HepG2 (cell line): ENCODE results near the gene CLP1. TPM values are rescaled to one million over a fixed set of nuclear protein-coding genes. Genes with fewer than 3 reads are reported as not detected.

ENCODE experiments used
- CBX5 ChIP-seq: sonication (generic); formaldehyde crosslinking; IDR thresholded peaks from 2 replicates; pipeline ENCODE4 v1.4.0; 2020; ENCODE audit warnings: missing genetic modification reagents, borderline replicate concordance
- CEBPZ ChIP-seq: IDR thresholded peaks from 2 replicates; pipeline ENCODE4 v1.6.1; 2012; ENCODE audit warnings: low read length, improper control_type of control experiment
- ZBTB7A ChIP-seq: sonication (generic); formaldehyde crosslinking; IDR thresholded peaks from 2 replicates; pipeline ENCODE4 v1.8.0; 2022; ENCODE audit warnings: mild to moderate bottlenecking, missing genetic modification reagents
- ZHX2 ChIP-seq, 2 experiments: sonication (generic) in 1 of 2; formaldehyde crosslinking in 1 of 2; IDR thresholded peaks; 2 replicates each; pipeline versions ENCODE4 v1.6.1 to v1.9.0; 2014 to 2022; ENCODE audit warnings: antibody characterized with exemption in 1 of 2, borderline replicate concordance in 1 of 2, inconsistent platforms in 1 of 2, low read depth in 1 of 2, missing genetic modification reagents in 1 of 2
- ZNF841 ChIP-seq: sonication (generic); formaldehyde crosslinking; IDR thresholded peaks from 2 replicates; pipeline ENCODE4 v1.8.1; 2023; ENCODE audit warnings: missing genetic modification reagents, borderline replicate concordance
- polyA plus RNA-seq, 8 experiments: library from polyadenylated mRNA; depleted of rRNA in 3 of 8; stranded (reverse) in 7 of 8; unstranded in 1 of 8; fragments of >200 nt; fragmentation: Illumina TruSeq in 4 of 8; extraction: Trizol in 4 of 8; gene quantifications; 2 replicates each; pipeline versions ENCODE4 v1.2.1 to v1.2.3, GENCODE V29; 2011 to 2016; ENCODE audit warnings: low read depth in 4 of 8, missing spikeins in 1 of 8, mixed read lengths in 1 of 8; ENCODE audit not compliant: insufficient read depth in 1 of 8
- total RNA-seq, 5 experiments: library from RNA; depleted of rRNA; stranded (reverse); fragments of >200 nt; fragmentation: Illumina TruSeq; extraction: Trizol; gene quantifications; 2 replicates each; pipeline ENCODE4 v1.2.3, GENCODE V29; 2016; ENCODE audit warnings: low read depth in 1 of 5

CLP1 gene
- total and polyA plus RNA-seq, 2 of the 13 experiments (the other 11 are each of a cell fraction or from before 2014, with no cell fraction given): 14.6 to 24.8 TPM

GRCh38 chr11:57641011-57641807, 16.4 kb upstream of the CLP1 start (continued):
- no peak for TF ChIP-seq ZHX2 (IDR thresholded peaks at IDR 0.05; ENCODE audit: low read depth)
- TF ChIP-seq ZHX2 (CRISPR knock-in tag; IDR thresholded peaks at IDR 0.05; ENCODE audit: borderline replicate concordance): no peak
- TF ChIP-seq ZBTB7A (CRISPR knock-in tag): no peak
- TF ChIP-seq CBX5: no peak
- no peak for TF ChIP-seq CEBPZ
- TF ChIP-seq ZNF841 (CRISPR knock-in tag): no peak
